Endothelial cell (in vitro differentiated cells): ENCODE results near the gene TCEAL1. TPM values are rescaled to one million over a fixed set of nuclear protein-coding genes. Genes with fewer than 3 reads are reported as not detected.

Experiments
- DNase-seq: peaks from one replicate; pipeline ENCODE4 v3.0.0; 2021; ENCODE audit warnings: low spot score
- H3K27ac Mint-ChIP-seq: one replicate; pipeline ENCODE4 v1.8.0; 2021; ENCODE audit warnings: mixed read lengths, inconsistent platforms; ENCODE audit not compliant: unreplicated experiment
- H3K27me3 Mint-ChIP-seq: one replicate; pipeline ENCODE4 v1.8.0; 2021; ENCODE audit warnings: mild to moderate bottlenecking, moderate library complexity, mixed read lengths, inconsistent platforms; ENCODE audit not compliant: unreplicated experiment
- H3K36me3 Mint-ChIP-seq: one replicate; pipeline ENCODE4 v1.8.0; 2021; ENCODE audit warnings: mild to moderate bottlenecking, low read depth, mixed read lengths, inconsistent platforms; ENCODE audit not compliant: unreplicated experiment
- H3K4me1 Mint-ChIP-seq: one replicate; pipeline ENCODE4 v1.8.0; 2021; ENCODE audit warnings: mild to moderate bottlenecking, mixed read lengths, inconsistent platforms; ENCODE audit not compliant: unreplicated experiment
- H3K4me3 Mint-ChIP-seq: one replicate; pipeline ENCODE4 v1.8.0; 2021; ENCODE audit warnings: mild to moderate bottlenecking, mixed read lengths, inconsistent platforms; ENCODE audit not compliant: unreplicated experiment
- H3K9me3 Mint-ChIP-seq: one replicate; pipeline ENCODE4 v1.8.0; 2021; ENCODE audit warnings: mixed read lengths, inconsistent platforms; ENCODE audit not compliant: unreplicated experiment
- total RNA-seq: library from RNA; stranded (reverse); fragmentation: NEBNext Ultra II Directional; extraction: Animal tissue kit (Norgen Biotek cat#: 25700); gene quantifications from one replicate; pipeline ENCODE4 v1.2.1, GENCODE V29; 2021; ENCODE audit not compliant: unreplicated experiment
- TF ChIP-seq, protein P1 (sequence below): fragments of 200-600 bp; sonication (generic); IDR thresholded peaks from one replicate; pipeline ENCODE4 v1.5.0; 2021; ENCODE audit warnings: antibody characterized with exemption; ENCODE audit not compliant: unreplicated experiment

TCEAL1 gene
- total RNA-seq, 1 donor from 2014 or later = 12.5 TPM

DNA sequence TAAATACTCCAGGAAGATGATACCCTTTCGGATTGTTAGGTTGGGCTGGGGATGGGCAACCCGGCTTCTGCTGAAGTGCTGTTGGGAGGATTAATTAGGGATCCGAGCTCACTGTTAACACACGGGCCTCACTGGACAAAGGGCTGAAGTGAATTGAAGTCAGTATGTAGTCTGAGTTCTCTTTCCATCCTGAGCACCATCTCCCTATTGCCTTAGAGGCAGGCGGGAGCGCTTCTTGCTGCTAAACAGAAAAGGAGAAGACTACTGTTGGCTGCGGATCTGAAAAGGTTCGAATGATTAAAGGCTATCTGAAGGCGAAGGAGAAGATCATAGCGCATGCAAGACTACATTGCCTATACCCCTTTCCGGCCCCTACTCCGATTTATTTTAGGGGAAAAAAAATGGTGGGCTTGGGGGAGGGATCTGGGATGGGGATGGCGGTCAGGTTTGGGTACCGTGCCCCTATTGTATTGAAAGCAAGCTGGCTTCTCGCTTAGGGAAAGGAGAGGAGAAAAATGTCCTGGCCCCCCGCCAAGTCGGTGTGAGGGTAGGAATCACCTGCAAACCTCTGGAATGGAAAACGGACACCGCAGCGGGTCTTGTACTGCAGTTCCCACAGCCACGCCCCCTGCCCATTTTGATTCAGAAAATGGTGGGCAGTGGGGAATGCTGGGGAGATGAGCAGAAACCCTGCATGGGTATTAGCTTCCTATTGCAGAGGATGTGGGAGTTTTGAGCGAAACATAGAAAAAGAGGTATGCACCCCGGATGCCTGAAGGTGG lies 35.4 kb downstream of the TCEAL1 start:
- Mint-ChIP-seq H3K27me3 (no peaks in the 10 kb centered on the region), H3K4me1 (peaks cover 7% of the 10 kb centered on the region), H3K4me3 (peak overlapping the region; percentile 86), H3K9me3 (no peaks in the 10 kb centered on the region), H3K36me3 (no peaks in the 10 kb centered on the region), H3K27ac (no peak overlapping the region)
- TF ChIP-seq, protein P1, sequence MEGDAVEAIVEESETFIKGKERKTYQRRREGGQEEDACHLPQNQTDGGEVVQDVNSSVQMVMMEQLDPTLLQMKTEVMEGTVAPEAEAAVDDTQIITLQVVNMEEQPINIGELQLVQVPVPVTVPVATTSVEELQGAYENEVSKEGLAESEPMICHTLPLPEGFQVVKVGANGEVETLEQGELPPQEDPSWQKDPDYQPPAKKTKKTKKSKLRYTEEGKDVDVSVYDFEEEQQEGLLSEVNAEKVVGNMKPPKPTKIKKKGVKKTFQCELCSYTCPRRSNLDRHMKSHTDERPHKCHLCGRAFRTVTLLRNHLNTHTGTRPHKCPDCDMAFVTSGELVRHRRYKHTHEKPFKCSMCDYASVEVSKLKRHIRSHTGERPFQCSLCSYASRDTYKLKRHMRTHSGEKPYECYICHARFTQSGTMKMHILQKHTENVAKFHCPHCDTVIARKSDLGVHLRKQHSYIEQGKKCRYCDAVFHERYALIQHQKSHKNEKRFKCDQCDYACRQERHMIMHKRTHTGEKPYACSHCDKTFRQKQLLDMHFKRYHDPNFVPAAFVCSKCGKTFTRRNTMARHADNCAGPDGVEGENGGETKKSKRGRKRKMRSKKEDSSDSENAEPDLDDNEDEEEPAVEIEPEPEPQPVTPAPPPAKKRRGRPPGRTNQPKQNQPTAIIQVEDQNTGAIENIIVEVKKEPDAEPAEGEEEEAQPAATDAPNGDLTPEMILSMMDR = no peak
- DNase-seq = no peak

DNA sequence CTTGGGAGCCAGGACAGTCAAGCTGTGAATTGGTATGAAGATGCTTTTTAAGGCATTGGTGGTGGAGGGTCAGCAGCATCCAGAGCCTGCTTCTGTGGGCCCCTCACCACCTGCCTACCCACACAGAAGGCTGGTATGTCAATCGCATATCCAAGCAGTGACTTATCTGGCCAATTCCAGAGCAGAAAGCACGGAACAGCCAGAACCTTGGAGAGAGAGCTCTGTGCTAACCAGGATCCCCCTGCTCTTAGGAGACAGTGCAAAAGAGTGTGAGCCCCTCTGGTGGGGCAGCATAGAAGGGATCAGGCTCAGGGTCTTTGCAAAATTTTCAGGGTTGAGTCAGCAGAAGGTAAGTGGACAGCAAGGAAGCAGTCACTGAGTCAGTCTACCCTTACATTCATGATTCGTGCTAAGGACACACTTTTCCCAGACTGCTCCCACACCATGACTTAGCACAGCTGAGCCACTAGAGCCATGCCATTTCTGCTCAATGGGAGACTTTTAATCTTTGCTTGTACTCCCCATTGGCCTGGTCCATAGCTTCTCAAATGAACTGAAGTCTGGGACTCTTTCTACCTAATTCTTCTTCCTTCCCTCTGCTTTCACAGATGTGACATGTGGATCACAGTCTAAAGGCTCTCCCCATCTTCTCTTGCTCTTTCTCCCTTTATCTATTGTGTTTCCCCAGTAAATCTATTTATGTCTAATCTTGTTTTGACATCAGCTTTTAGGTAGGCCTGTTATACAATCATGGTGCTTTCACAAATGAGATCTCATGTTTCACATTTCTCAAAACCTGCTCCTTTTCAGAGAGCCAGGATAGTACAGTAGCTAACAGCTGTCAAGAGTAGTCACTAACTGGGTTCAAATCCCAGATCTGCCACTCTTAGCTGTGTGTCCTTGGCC lies 37.7 kb downstream of the TCEAL1 start:
- TF ChIP-seq, protein P1 = no peak

DNA sequence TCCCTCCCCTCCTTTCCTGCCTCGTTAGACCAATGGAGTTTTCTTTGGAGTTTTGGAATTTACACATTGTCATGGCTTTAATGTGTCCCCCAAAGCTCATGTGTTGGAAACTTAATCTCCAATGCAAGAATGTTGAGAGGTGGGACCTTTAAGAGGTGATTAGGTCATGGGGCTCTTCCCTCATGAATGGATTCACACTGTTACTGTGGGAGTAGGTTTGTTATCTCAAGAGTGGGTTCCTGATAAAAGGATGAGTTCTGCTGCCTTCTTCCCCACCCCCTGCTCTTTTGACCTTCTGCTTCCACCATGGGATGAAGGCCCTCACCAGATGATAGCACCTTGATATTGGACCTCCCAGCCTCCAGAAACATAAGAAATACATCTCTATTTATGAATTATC lies 41.0 kb downstream of the TCEAL1 start:
- Mint-ChIP-seq H3K27ac (no peak overlapping the region), H3K27me3 (no peaks in the 10 kb centered on the region)

More for the DNA sequence above, 37.7 kb downstream of the TCEAL1 start:
- Mint-ChIP-seq H3K27me3 (no peaks in the 10 kb centered on the region), H3K27ac (no peak overlapping the region), H3K4me1 (peaks cover 7% of the 10 kb centered on the region), H3K36me3 (no peaks in the 10 kb centered on the region), H3K9me3 (no peaks in the 10 kb centered on the region), H3K4me3 (no peak overlapping the region)
- no peak for DNase-seq

DNA sequence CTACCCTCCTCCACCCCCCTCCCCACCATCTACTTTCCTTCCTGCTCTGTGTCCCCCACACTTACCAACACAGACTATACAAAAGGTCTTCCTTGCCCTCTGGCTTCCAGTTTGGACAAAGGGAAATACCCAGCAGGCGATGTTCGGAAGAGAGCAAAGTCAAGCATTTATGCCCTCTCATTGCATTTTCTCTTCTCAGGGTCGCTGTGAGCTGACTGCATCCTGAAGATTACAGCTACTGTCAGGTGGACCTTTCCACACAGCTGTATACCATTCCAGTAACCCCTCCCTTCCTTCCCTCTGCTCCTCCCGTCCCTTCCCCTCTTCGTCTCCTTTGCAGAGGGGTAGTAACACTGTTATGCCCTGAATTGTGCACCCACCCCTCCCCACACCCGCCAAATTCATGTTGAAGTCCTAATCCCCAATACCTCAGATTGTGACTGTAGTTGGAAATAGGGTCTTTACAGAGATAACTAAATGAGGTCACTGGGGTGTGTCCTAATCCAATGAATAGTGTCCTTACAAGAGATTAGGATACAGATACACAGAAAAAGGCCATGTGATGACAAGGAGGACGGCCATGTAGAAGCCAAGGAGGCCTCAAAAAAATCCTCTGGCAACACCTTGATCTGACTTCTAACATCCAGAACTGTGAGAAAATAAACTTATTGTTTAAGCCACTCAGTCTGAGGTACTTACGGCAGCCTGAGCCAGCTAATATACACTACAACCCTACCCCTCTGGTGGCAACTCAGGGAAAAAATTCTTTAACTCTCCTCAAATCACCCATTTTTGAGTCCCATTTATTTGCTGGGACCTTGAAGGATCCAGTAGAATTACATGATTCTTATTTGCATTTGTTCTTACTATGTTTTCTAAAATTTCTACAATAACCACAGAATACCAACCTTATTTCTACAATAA lies 46.0 kb downstream of the TCEAL1 start:
- H3K27ac Mint-ChIP-seq = peak overlapping the region; percentile 36
- H3K4me3 Mint-ChIP-seq = no peak overlapping the region
- TF ChIP-seq, protein P1 = no peak
- no peak for DNase-seq
- no peaks in the 10 kb centered on the region for H3K27me3 Mint-ChIP-seq
- H3K4me1 Mint-ChIP-seq = peaks cover 3% of the 10 kb centered on the region
- peaks cover 12% of the 10 kb centered on the region for H3K36me3 Mint-ChIP-seq
- H3K9me3 Mint-ChIP-seq = no peaks in the 10 kb centered on the region

More for the DNA sequence above, 41.0 kb downstream of the TCEAL1 start:
- no peaks in the 10 kb centered on the region for H3K36me3 Mint-ChIP-seq
- TF ChIP-seq, protein P1 = no peak
- no peaks in the 10 kb centered on the region for H3K4me1 Mint-ChIP-seq
- DNase-seq = no peak
- H3K4me3 Mint-ChIP-seq = no peak overlapping the region
- no peaks in the 10 kb centered on the region for H3K9me3 Mint-ChIP-seq
